Measurements from ENCODE around the gene DNAH12. TPM values are rescaled to one million over a fixed set of nuclear protein-coding genes. Genes with fewer than 3 reads are reported as not detected.

The DNAH12 gene
- total RNA-seq, 1 experiment from 2014 or later: 0.45 TPM

DNA sequence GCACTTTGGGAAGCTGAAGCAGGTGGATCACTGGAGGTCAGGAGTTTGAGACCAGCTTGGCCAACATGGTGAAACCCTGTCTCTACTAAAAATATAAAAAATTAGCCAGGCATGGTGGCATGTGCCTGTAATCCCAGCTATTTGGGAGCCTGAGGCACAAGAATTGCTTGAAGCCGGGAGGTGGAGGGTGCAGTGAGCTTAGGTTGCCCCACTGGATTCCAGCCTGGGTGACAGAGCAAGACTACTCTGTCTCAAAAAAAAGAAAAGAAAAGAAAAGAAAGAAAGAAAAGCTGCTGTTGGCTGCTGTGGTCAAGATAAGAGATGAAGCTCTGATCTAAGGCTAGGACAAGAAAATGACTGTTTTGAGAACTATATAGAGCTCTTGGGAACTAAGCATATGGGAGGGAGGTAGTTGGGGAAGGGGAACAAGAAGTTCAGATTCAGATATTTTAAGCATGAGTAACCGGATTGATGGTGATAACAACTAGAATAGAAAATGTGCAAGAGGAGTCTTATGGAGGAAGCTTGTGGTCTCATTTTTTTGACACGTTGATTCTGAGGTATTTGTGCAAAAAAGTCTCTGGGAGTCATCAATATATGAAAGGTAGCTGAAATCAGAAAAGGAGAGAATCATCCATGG, 25.7 kb downstream of the DNAH12 start:
- TF ChIP-seq, protein P1, sequence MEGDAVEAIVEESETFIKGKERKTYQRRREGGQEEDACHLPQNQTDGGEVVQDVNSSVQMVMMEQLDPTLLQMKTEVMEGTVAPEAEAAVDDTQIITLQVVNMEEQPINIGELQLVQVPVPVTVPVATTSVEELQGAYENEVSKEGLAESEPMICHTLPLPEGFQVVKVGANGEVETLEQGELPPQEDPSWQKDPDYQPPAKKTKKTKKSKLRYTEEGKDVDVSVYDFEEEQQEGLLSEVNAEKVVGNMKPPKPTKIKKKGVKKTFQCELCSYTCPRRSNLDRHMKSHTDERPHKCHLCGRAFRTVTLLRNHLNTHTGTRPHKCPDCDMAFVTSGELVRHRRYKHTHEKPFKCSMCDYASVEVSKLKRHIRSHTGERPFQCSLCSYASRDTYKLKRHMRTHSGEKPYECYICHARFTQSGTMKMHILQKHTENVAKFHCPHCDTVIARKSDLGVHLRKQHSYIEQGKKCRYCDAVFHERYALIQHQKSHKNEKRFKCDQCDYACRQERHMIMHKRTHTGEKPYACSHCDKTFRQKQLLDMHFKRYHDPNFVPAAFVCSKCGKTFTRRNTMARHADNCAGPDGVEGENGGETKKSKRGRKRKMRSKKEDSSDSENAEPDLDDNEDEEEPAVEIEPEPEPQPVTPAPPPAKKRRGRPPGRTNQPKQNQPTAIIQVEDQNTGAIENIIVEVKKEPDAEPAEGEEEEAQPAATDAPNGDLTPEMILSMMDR (IDR thresholded peaks at IDR 0.05; ENCODE audit: insufficient read depth in 1 of 2, low read depth in 1 of 2, low read length in 1 of 2, severe bottlenecking in 1 of 2, unreplicated experiment in 1 of 2): no peak
- Mint-ChIP-seq H3K4me3 (ENCODE audit: unreplicated experiment) (no peak overlapping the region), H3K27me3 (ENCODE audit: insufficient read depth, unreplicated experiment) (no peaks in the 10 kb centered on the region), H3K36me3 (ENCODE audit: insufficient read depth, unreplicated experiment) (no peaks in the 10 kb centered on the region), H3K27ac (ENCODE audit: unreplicated experiment) (peak overlapping the region; percentile 61), H3K4me1 (ENCODE audit: low read depth, unreplicated experiment) (peaks cover 11% of the 10 kb centered on the region), H3K9me3 (ENCODE audit: unreplicated experiment) (no peaks in the 10 kb centered on the region)
- Histone ChIP-seq H3K36me3 (ENCODE audit: control insufficient read depth, insufficient read depth, low read length) (no peaks in the 10 kb centered on the region), H3K9me3 (no peaks in the 10 kb centered on the region), H3K4me1 (peaks cover 12% of the 10 kb centered on the region; the same call in 1 of the 2 replicates), H3K27me3 (replicated peaks; ENCODE audit: control insufficient read depth, insufficient read depth, low read length) (no peaks in the 10 kb centered on the region), H3K4me3 (ENCODE audit: low read depth, low read length) (no peak overlapping the region)
- intact Hi-C loops (cut with micrococcal nuclease; ENCODE audit: unreplicated experiment): no loop called here
- no TSS peak for BruUV-seq (replicated peaks)
- no peak for DNase-seq
- ChIA-PET CTCF (no interaction called here), POLR2A (interaction anchor here (0.5 kb wide), 1 partner anchor 79 kb away, joined by 3 read pairs; the partner anchor contains the start of gene ARF4)

DNA sequence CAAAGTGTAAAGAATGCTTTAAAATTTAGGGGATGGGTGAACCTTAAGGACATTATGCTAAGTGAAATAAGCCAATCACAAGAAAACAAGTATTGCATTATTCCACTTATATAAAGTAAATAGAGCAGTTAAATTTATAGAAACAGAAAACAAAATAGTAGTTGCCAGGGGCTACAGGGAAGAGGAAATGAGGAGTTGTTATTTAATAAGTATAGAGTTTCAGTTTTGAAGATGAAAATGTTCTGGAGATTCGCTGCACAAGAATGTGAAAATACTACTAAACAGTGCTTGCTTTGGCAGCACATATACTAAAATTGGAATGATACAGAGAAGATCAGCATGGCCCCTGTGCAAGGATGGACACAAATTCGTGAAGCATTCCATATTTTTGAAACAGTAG, 32.0 kb downstream of the DNAH12 start:
- no peak overlapping the region for H3K4me3 Mint-ChIP-seq (ENCODE audit: unreplicated experiment)
- no peaks in the 10 kb centered on the region for H3K36me3 Mint-ChIP-seq (ENCODE audit: insufficient read depth, unreplicated experiment)
- H3K4me1 Mint-ChIP-seq (ENCODE audit: low read depth, unreplicated experiment): no peaks in the 10 kb centered on the region
- Histone ChIP-seq H3K4me3 (ENCODE audit: low read depth, low read length) (no peak overlapping the region), H3K9me3 (no peaks in the 10 kb centered on the region), H3K27me3 (replicated peaks; ENCODE audit: control insufficient read depth, insufficient read depth, low read length) (no peaks in the 10 kb centered on the region), H3K4me1 (no peaks in the 10 kb centered on the region), H3K36me3 (ENCODE audit: control insufficient read depth, insufficient read depth, low read length) (no peaks in the 10 kb centered on the region)
- intact Hi-C loops (cut with micrococcal nuclease; ENCODE audit: unreplicated experiment): no loop called here
- CTCF ChIA-PET: no interaction called here
- H3K27ac Mint-ChIP-seq (ENCODE audit: unreplicated experiment): no peak overlapping the region
- POLR2A ChIA-PET: no interaction called here
- no peak for DNase-seq
- BruUV-seq (replicated peaks): no TSS peak
- no peaks in the 10 kb centered on the region for H3K9me3 Mint-ChIP-seq (ENCODE audit: unreplicated experiment)
- TF ChIP-seq, protein P1 (IDR thresholded peaks at IDR 0.05; ENCODE audit: insufficient read depth in 1 of 2, low read depth in 1 of 2, low read length in 1 of 2, severe bottlenecking in 1 of 2, unreplicated experiment in 1 of 2): no peak
- H3K27me3 Mint-ChIP-seq (ENCODE audit: insufficient read depth, unreplicated experiment): no peaks in the 10 kb centered on the region

DNA sequence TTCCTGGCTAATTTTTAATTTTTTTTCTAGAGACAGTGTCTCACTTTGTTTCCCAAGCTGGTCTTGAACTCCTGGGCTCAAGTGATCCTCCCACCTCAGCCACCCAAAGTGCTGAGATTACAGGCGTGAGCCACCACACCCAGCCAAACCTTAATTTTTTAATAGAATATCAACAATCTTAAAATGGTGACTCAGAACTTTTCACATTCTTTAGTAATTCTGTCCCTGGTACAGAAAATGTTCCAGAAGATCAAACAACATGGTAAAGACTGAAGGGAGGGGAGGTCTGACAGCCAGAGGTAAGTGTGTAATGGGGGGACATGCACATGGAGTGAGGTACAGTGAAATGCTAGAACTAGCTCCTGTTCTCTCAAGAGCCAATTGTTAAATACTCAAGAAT, 38.2 kb downstream of the DNAH12 start:
- DNase-seq: no peak
- Mint-ChIP-seq H3K27me3 (ENCODE audit: insufficient read depth, unreplicated experiment) (no peaks in the 10 kb centered on the region), H3K36me3 (ENCODE audit: insufficient read depth, unreplicated experiment) (no peaks in the 10 kb centered on the region), H3K27ac (ENCODE audit: unreplicated experiment) (no peak overlapping the region), H3K4me3 (ENCODE audit: unreplicated experiment) (no peak overlapping the region), H3K9me3 (ENCODE audit: unreplicated experiment) (no peaks in the 10 kb centered on the region), H3K4me1 (ENCODE audit: low read depth, unreplicated experiment) (no peaks in the 10 kb centered on the region)
- Histone ChIP-seq H3K27me3 (replicated peaks; ENCODE audit: control insufficient read depth, insufficient read depth, low read length) (no peaks in the 10 kb centered on the region), H3K9me3 (no peaks in the 10 kb centered on the region), H3K4me3 (ENCODE audit: low read depth, low read length) (no peak overlapping the region), H3K4me1 (no peaks in the 10 kb centered on the region), H3K36me3 (ENCODE audit: control insufficient read depth, insufficient read depth, low read length) (no peaks in the 10 kb centered on the region)
- intact Hi-C loops (cut with micrococcal nuclease; ENCODE audit: unreplicated experiment): no loop called here
- POLR2A ChIA-PET: no interaction called here
- TF ChIP-seq, protein P1 (IDR thresholded peaks at IDR 0.05; ENCODE audit: insufficient read depth in 1 of 2, low read depth in 1 of 2, low read length in 1 of 2, severe bottlenecking in 1 of 2, unreplicated experiment in 1 of 2): no peak
- BruUV-seq (replicated peaks): no TSS peak
- CTCF ChIA-PET: no interaction called here

Data from Caco-2 (cell line).